ENCODE data around the gene FAM20C.

FAM20C gene

GRCh38 chr7:251446-252175, 59.2 kb downstream of the FAM20C start:
- Histone ChIP-seq H3K4me1 (ENCODE audit: control insufficient read depth, insufficient read depth, low read length) (no peaks in the 10 kb centered on the region), H3K36me3 (ENCODE audit: control insufficient read depth in 2 of 2, insufficient read depth in 1 of 2, low read length in 2 of 2) (peaks cover 0 to 16% of the 10 kb centered on the region in 2 experiments; a peak in 1 of 3 replicates), H3K9me3 (ENCODE audit: control insufficient read depth, insufficient read depth, low read depth, low read length) (no peaks in the 10 kb centered on the region; the same call in 1 of the 2 replicates), H3K4me3 (ENCODE audit: low read depth, low read length) (no peak overlapping the region), H3K27ac (ENCODE audit: extremely low read depth, low read depth, low read length) (no peak overlapping the region)
- POLR2A ChIA-PET: no interaction called here
- no peak for TF ChIP-seq ZNF677 (tag by site-specific recombination; IDR thresholded peaks at IDR 0.05)
- TF ChIP-seq HOXA7 (CRISPR knock-in tag; IDR thresholded peaks at IDR 0.05; ENCODE audit: borderline replicate concordance): no peak
- TF ChIP-seq ZNF623 (tag by site-specific recombination; IDR thresholded peaks at IDR 0.05): no peak
- no peak for TF ChIP-seq ZNF398 (tag by site-specific recombination; IDR thresholded peaks at IDR 0.05)
- TF ChIP-seq ZFP41 (tag by site-specific recombination; IDR thresholded peaks at IDR 0.05; ENCODE audit: borderline replicate concordance): no peak
- TF ChIP-seq PRDM1 (tag by site-specific recombination; IDR thresholded peaks at IDR 0.05): no peak
- TF ChIP-seq HOXD13 (CRISPR knock-in tag; IDR thresholded peaks at IDR 0.05; ENCODE audit: borderline replicate concordance): no peak
- no peak for TF ChIP-seq ZNF521 (tag by site-specific recombination; IDR thresholded peaks at IDR 0.05)
- TF ChIP-seq ZNF785 (tag by site-specific recombination; IDR thresholded peaks at IDR 0.05): no peak
- TF ChIP-seq ZNF558 (tag by site-specific recombination; IDR thresholded peaks at IDR 0.05): no peak
- TF ChIP-seq ZNF266 (tag by site-specific recombination; IDR thresholded peaks at IDR 0.05; ENCODE audit: low read depth): no peak
- CTCF ChIA-PET: interaction anchor here (0.7 kb wide), 1 partner anchor 368 kb away, joined by 5 read pairs; no protein-coding TSS in a partner anchor

- POLR2A ChIA-PET: no interaction called here
- H3K36me3 ChIP-seq (ENCODE audit: control insufficient read depth in 2 of 2, insufficient read depth in 1 of 2, low read length in 2 of 2): peaks cover 0 to 19% of the 10 kb centered on the region in 2 experiments; a peak in 1 of 3 replicates
These were observed 60.0 kb downstream of the FAM20C start for GRCh38 chr7:252216-252965.

GRCh38 chr7:252981-253380, 60.6 kb downstream of the FAM20C start:
- H3K4me1 ChIP-seq (ENCODE audit: control insufficient read depth, insufficient read depth, low read length): no peaks in the 10 kb centered on the region
- H3K4me3 ChIP-seq (ENCODE audit: low read depth, low read length): no peak overlapping the region
- POLR2A ChIA-PET: no interaction called here
- TF ChIP-seq ZNF514 (tag by site-specific recombination; IDR thresholded peaks at IDR 0.05): no peak
- TF ChIP-seq ZIC2 (tag by site-specific recombination; IDR thresholded peaks at IDR 0.05): no peak
- TF ChIP-seq ZNF146 (tag by site-specific recombination; IDR thresholded peaks at IDR 0.05): no peak
- TF ChIP-seq GLI2 (tag by site-specific recombination; IDR thresholded peaks at IDR 0.05; ENCODE audit: borderline replicate concordance, low read depth): no peak
- no peak for TF ChIP-seq ZSCAN23 (tag by site-specific recombination; IDR thresholded peaks at IDR 0.05)
- no peak for TF ChIP-seq ZNF560 (tag by site-specific recombination; IDR thresholded peaks at IDR 0.05; ENCODE audit: borderline replicate concordance)
- TF ChIP-seq REPIN1 (tag by site-specific recombination; IDR thresholded peaks at IDR 0.05; ENCODE audit: low read depth): no peak
- TF ChIP-seq ZNF548 (tag by site-specific recombination; IDR thresholded peaks at IDR 0.05): no peak
- no peak for TF ChIP-seq ZNF155 (tag by site-specific recombination; IDR thresholded peaks at IDR 0.05)
- no peak for TF ChIP-seq GLIS1 (tag by site-specific recombination; IDR thresholded peaks at IDR 0.05)
- TF ChIP-seq ZSCAN16 (tag by site-specific recombination; IDR thresholded peaks at IDR 0.05): no peak
- TF ChIP-seq ZFP69B (tag by site-specific recombination; IDR thresholded peaks at IDR 0.05): no peak
- no peak for TF ChIP-seq KLF9 (tag by site-specific recombination; IDR thresholded peaks at IDR 0.05; ENCODE audit: low read depth)
- TF ChIP-seq ZFP37 (tag by site-specific recombination; IDR thresholded peaks at IDR 0.05): no peak
- no peak for TF ChIP-seq ZBTB21 (tag by site-specific recombination; IDR thresholded peaks at IDR 0.05)
- TF ChIP-seq ZNF175 (tag by site-specific recombination; IDR thresholded peaks at IDR 0.05): no peak
- no peak for TF ChIP-seq ZNF341 (tag by site-specific recombination; IDR thresholded peaks at IDR 0.05; ENCODE audit: low read depth)
- TF ChIP-seq ZNF555 (tag by site-specific recombination; conservative IDR thresholded peaks at IDR 0.05): no peak
- no peak for TF ChIP-seq ZNF473 (tag by site-specific recombination; IDR thresholded peaks at IDR 0.05)
- H3K9me3 ChIP-seq (ENCODE audit: control insufficient read depth, insufficient read depth, low read depth, low read length): no peaks in the 10 kb centered on the region; the same call in 1 of the 2 replicates
- H3K27ac ChIP-seq (ENCODE audit: extremely low read depth, low read depth, low read length): no peak overlapping the region
- peaks cover 0 to 19% of the 10 kb centered on the region in 2 experiments; a peak in 1 of 3 replicates for H3K36me3 ChIP-seq (ENCODE audit: control insufficient read depth in 2 of 2, insufficient read depth in 1 of 2, low read length in 2 of 2)
- CTCF ChIA-PET: no interaction called here

More at GRCh38 chr7:252216-252965, 60.0 kb downstream of the FAM20C start:
- no peak for TF ChIP-seq KLF1 (tag by site-specific recombination; IDR thresholded peaks at IDR 0.05)
- no peak overlapping the region for H3K4me3 ChIP-seq (ENCODE audit: low read depth, low read length)
- H3K27ac ChIP-seq (ENCODE audit: extremely low read depth, low read depth, low read length): no peak overlapping the region
- no peaks in the 10 kb centered on the region for H3K4me1 ChIP-seq (ENCODE audit: control insufficient read depth, insufficient read depth, low read length)
- CTCF ChIA-PET: no interaction called here
- H3K9me3 ChIP-seq (ENCODE audit: control insufficient read depth, insufficient read depth, low read depth, low read length): no peaks in the 10 kb centered on the region; the same call in 1 of the 2 replicates
